ENCODE results near the gene TPBGL.

TPBGL gene

GRCh38 chr11:75246671-75247350, 6.2 kb downstream of the TPBGL start:
- DNase-seq: no peak

- DNase-seq: no peak
These were observed 8.3 kb downstream of the TPBGL start for GRCh38 chr11:75248924-75249256.

DNA sequence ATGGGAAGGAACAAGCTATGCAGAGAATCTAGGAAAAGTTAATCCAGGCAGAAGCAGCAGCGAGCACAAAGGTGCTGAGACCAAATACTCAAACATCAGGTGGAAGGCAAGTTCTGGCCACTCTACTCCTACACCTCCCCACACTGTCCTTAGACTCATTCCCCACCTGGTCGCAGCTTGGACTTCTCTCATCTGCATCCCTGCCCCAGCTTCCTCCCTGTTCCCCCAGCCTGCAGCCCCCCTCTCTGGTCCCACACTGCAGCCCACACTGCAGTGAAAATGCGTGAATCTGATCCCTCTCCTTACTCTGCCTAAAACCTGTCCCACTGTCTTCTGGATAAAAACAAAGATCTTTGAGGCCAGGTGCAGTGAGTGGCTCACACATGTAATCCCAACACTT, 9.1 kb downstream of the TPBGL start:
- no peak for DNase-seq

GRCh38 chr11:75254326-75254725, 13.8 kb downstream of the TPBGL start:
- no peak for DNase-seq

DNA sequence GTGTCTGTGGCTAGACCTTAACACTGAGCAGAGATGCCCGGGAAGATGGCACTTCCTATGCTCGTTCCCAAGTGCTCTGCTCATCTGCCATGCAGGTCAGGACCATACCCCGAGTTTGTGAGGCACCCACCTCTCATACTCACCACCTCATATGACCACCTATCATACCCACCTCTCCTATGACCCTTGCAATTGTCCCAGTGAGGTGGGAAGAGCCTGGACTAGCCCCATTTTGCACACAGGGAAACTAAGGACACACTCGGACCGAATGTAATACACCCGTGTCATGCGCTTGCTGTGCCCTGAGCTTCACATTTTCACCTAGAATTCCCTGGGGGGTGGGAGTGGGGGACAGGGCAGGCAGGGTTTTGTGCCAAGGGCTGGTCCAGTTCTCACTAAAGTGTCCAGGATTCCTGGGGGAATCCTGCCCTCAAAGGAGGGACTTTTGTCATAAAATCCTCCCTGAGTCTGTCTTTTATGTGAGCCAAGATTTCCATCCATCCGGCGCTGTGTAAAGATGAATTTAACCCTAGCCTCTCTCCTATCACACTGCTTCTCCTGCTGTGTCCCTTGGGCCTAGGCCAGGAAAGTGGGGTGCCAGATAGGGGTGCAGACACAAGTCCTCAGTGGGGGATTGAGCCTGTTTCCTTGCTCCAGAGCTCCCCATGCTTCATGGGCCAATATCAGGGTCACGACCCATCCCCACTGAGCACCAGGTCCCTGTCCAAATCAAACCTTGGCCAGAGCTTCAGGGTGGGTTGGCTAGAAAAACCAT, 20.0 kb downstream of the TPBGL start:
- peak; percentile 54 for DNase-seq

DNA sequence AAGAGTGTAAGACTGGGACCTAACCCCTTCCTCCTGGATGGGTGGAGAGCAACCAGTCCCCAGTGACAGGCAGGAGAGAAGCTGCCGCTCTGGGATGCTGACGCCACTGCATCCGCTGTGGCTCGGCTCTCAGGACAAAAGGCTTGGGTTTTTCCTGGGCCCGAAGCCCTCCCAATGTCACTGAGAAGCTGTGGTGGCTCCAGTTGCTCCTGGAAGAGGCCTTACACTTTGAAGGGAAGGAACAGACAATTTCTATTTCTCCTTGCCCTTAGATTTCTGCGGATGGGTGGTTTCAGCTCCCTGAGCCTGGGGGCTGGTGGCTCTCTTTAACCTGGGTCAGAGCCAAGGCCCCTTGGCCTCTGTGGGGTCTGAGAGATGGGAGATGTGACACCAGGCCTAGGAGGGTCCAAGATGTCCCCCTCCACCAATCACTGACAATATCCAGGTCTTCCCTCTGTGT, 21.4 kb downstream of the TPBGL start:
- no peak for DNase-seq

- no peak for DNase-seq
These were observed 21.9 kb downstream of the TPBGL start for GRCh38 chr11:75262436-75262835.

DNA sequence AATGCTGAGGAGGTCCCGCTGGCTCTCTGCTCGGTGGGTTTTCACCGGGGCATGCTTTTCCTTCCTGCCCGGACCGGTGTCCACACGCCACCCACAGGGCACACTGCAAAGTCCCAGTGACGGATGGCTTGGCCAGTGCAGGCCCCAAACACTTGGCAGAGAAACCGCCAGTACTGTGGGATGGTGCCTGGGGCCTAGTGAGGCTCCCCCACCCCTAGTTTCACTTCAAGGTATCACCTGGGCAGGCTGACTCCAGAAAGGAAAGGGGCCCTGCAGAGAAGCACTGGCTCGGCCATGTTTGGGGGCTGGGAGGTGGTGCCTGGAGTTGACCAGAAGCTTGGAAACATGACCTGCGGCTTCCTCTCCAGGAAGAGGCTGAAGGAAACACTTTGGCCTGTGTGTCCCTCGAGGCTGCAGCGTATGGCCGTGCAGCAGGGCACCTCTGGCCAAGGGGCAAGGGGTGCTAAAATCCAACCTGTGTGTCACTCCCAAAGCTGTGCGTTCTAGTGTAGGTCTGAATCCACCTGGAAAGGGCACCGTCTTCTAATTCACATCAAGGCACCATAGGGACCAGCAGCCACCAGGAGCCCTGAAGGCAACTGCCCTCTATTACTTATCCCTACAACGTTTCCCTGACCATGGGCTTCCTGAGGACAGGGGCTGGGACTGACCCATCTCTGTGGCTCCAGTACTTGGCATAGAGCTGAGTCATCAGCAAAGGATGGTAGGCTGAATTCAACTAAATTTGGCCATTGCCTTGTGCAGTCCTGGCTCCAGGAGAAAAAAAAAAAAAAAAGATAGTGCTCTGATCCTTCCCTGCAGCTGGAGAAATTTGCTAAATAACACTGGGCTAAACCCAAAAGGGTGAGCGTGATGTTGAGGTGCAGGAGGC, 22.6 kb downstream of the TPBGL start:
- no peak for DNase-seq

GRCh38 chr11:75263944-75264349, 23.4 kb downstream of the TPBGL start:
- DNase-seq: peak; percentile 53

- no peak for DNase-seq
These were observed 23.8 kb downstream of the TPBGL start for GRCh38 chr11:75264356-75264755.

- DNase-seq: no peak
These were observed 24.4 kb downstream of the TPBGL start for GRCh38 chr11:75264971-75265370.

- no peak for DNase-seq
These were observed 25.4 kb downstream of the TPBGL start for GRCh38 chr11:75265851-75266531.

DNA sequence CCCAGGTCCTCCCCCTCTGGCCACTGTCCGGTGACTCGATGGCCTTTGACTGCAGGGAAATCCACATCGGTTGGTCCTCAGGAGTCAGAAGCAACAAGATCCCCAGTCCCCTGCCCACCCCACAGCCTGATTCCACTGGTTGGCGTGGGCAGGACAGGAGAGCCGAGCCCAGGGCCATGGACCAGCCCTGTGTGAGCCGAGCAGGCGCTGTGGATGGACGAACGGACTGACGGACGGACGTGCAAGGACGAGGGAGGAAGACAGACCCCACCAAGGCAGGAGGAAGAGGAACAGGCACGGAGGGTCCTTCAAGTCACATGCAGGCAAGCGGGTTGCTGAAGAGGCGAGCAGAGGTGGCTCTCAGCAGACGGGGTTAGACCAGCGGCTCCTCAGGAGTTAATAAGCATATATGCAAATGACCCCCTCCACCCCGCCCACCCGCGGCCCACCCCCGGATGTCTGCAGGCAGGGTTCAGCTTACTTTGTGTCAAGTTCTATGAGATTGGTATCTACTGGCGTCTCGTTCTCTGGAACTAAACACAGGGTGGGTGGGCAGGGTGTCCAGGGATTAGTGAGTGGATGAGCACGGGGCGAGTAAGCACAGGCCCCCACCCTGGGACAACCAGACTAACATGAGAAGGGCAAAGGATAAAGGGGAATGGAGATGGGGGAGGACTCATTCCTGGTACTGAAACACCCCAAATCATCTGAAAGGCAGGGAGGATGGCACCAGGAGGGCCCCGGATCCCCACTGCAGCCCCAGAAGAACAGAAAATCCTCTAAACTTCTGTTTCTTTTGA, 26.8 kb downstream of the TPBGL start:
- DNase-seq: no peak

- no peak for DNase-seq
These were observed 28.2 kb downstream of the TPBGL start for GRCh38 chr11:75268626-75269366.

- no peak for DNase-seq
These were observed 28.7 kb downstream of the TPBGL start for GRCh38 chr11:75269367-75269660.

DNA sequence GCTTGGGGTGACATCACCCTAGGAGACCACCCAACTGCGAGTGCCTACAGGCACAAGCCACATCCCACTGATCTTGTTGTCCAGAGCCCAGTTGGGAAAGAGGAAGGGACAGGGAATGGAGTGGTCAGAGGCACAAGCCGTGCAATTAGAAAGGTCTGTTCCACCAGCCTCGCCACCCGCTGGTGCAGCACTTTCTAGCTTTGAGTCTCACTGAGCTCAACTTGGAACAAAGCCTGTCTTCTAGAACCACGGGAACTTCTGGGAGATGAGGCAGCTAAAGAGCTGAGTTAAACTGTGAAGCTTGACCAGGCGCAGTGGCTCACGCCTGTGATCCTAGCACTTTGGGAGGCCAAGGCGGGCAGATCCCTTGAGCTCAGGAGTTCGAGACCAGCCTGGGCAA, 29.3 kb downstream of the TPBGL start:
- no peak for DNase-seq

DNA sequence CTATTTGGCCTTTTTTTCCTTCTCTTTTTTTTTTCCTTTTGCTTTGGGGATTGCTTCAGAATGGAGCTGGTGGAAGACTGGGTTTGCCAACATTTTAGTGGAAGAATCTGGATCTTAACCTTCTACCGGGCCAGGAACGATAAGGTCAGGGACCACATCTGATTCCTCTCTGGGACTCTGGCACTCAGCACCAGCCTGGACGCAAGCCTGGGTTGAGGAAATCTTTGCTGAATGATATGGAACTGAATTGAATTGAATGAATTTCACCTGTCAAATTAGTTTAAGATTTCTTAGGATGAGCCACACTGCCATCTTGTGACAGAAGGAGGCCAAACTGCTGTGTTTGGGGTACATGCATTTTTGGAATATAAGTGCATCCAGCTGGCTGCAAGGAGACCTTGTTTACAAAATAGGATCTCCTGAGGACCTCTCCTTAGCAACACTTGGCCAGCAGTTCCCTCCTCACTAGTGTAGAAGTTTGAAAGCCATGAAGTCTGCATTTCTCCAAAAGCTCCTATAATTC, 30.4 kb downstream of the TPBGL start:
- peak; percentile 50 for DNase-seq

DNA sequence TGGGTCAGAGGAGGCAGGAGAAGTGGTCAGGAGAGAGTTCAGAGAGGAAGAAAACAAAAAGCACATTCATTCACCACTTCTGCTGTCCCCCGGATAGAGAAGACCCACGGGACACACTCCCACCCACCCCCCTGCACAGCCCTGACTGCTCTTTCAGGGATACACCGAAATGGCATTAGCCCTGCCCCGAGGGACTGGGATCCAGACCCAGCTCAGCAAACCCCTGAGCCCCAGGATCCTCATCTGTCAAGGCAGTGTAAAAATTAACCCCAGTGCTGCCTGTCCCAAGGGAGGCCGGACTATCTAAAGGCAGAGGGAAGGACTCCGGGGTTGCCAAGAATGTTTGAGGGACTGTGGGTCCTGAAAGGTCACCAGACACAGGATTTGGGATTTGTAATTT, 31.2 kb downstream of the TPBGL start:
- no peak for DNase-seq

- no peak for DNase-seq
These were observed 31.8 kb downstream of the TPBGL start for GRCh38 chr11:75272391-75272790.

GRCh38 chr11:75272821-75273301, 32.3 kb downstream of the TPBGL start:
- no peak for DNase-seq

Measured in DMS53 (cell line).